ENCODE measurements around the gene EDAR.

DNA sequence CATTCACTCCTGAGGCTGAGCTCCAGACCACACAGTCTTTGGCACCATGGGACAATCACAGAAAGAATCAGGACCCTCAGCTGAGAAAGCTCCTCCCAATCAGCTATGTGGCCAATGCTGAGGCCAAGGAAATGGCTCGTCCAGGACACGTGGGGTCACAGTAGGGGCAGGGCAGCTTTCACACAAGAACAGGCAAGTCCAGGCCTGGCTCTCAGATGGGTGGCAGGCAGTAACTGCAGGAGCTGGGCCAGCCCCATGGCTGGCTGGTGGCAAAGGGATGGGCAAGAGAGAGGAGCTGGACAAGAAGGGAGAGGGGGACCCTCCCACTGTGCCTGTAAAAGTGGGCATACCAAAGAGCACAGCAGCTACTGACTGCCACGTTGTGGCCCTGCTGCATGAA is 12.2 kb upstream of the EDAR start:
- no peak for TF ChIP-seq LEF1 (IDR thresholded peaks at IDR 0.05; ENCODE audit: borderline replicate concordance)
- no peak for TF ChIP-seq SP1 (IDR thresholded peaks at IDR 0.05)
- TF ChIP-seq L3MBTL2 (conservative IDR thresholded peaks at IDR 0.05): no peak
- no peak for TF ChIP-seq FOXK2 (IDR thresholded peaks at IDR 0.05)
- TF ChIP-seq SUZ12 (IDR thresholded peaks at IDR 0.05): no peak
- no peak for TF ChIP-seq BHLHE40 (IDR thresholded peaks at IDR 0.05; ENCODE audit: borderline replicate concordance)
- no peak for TF ChIP-seq PKNOX1 (IDR thresholded peaks at IDR 0.05)
- no peak for TF ChIP-seq FOXA1 (IDR thresholded peaks at IDR 0.05)
- TF ChIP-seq ZNF384 (IDR thresholded peaks at IDR 0.05): no peak
- no peak for TF ChIP-seq ARNT (IDR thresholded peaks at IDR 0.05)
